Measurements from ENCODE around the gene ACADS. TPM values are rescaled to one million over a fixed set of nuclear protein-coding genes. Genes with fewer than 3 reads are reported as not detected.

ACADS gene
- total RNA-seq, 1 experiment from 2014 or later: 11.0 TPM

- CTCF ChIA-PET: interaction anchor here (1.4 to 4.9 kb wide), 2 partner anchors 30 to 96 kb away, joined by 3 to 34 read pairs; no protein-coding TSS in a partner anchor
- no peak for DNase-seq (ENCODE audit: low spot score)
- H3K27me3 Mint-ChIP-seq (ENCODE audit: low read depth): no peaks in the 10 kb centered on the region
- no peak overlapping the region for H3K27ac Mint-ChIP-seq
- no peak for TF ChIP-seq ELF4 (CRISPR knock-in tag; IDR thresholded peaks at IDR 0.05; ENCODE audit: low read depth)
- TF ChIP-seq ZBTB21 (CRISPR knock-in tag; IDR thresholded peaks at IDR 0.05; ENCODE audit: borderline replicate concordance): no peak
- no peak for TF ChIP-seq IRF2 (CRISPR knock-in tag; IDR thresholded peaks at IDR 0.05; ENCODE audit: borderline replicate concordance, low read depth)
- no peaks in the 10 kb centered on the region for H3K9me3 Mint-ChIP-seq
- POLR2A ChIA-PET: no interaction called here
- no peak for ATAC-seq
- H3K4me1 Mint-ChIP-seq: peaks cover 9% of the 10 kb centered on the region
- H3K36me3 Mint-ChIP-seq: no peaks in the 10 kb centered on the region
- H3K4me3 Mint-ChIP-seq: no peak overlapping the region
Measured at GRCh38 chr12:120678572-120678971, 47.1 kb upstream of the ACADS start.

- CTCF ChIA-PET: interaction anchor here (1.5 to 4.9 kb wide), 2 partner anchors 31 to 34 kb away, joined by 4 to 34 read pairs; no protein-coding TSS in a partner anchor
- POLR2A ChIA-PET: no interaction called here
- peak; percentile 79 for ATAC-seq
- no peaks in the 10 kb centered on the region for H3K9me3 Mint-ChIP-seq
- H3K27me3 Mint-ChIP-seq (ENCODE audit: low read depth): no peaks in the 10 kb centered on the region
- DNase-seq (ENCODE audit: low spot score): no peak
- no peak overlapping the region for H3K4me3 Mint-ChIP-seq
- H3K27ac Mint-ChIP-seq: peak overlapping the region; percentile 79
- H3K4me1 Mint-ChIP-seq: peaks cover 9% of the 10 kb centered on the region
- no peaks in the 10 kb centered on the region for H3K36me3 Mint-ChIP-seq
- no peak for TF ChIP-seq NFATC4 (CRISPR knock-in tag; IDR thresholded peaks at IDR 0.05)
- TF ChIP-seq ZNF423 (CRISPR knock-in tag; IDR thresholded peaks at IDR 0.05): no peak
- TF ChIP-seq USF1 (CRISPR knock-in tag; IDR thresholded peaks at IDR 0.05): no peak
- no peak for TF ChIP-seq ATF6 (CRISPR knock-in tag; IDR thresholded peaks at IDR 0.05)
- no peak for TF ChIP-seq HMGXB4 (CRISPR knock-in tag; IDR thresholded peaks at IDR 0.05)
- TF ChIP-seq E2F1 (CRISPR knock-in tag; IDR thresholded peaks at IDR 0.05): no peak
- no peak for TF ChIP-seq ZMAT4 (CRISPR knock-in tag; IDR thresholded peaks at IDR 0.05)
- TF ChIP-seq FOXP4 (CRISPR knock-in tag; IDR thresholded peaks at IDR 0.05): no peak
- TF ChIP-seq ZSCAN18 (CRISPR knock-in tag; IDR thresholded peaks at IDR 0.05): no peak
- TF ChIP-seq PRDM15 (CRISPR knock-in tag; IDR thresholded peaks at IDR 0.05): no peak
- no peak for TF ChIP-seq ZBTB43 (CRISPR knock-in tag; IDR thresholded peaks at IDR 0.05)
- no peak for TF ChIP-seq HMGA2 (CRISPR knock-in tag; IDR thresholded peaks at IDR 0.05)
- TF ChIP-seq CBFB (CRISPR knock-in tag; IDR thresholded peaks at IDR 0.05; ENCODE audit: low read depth): no peak
- no peak for TF ChIP-seq CDX4 (CRISPR knock-in tag; IDR thresholded peaks at IDR 0.05; ENCODE audit: borderline replicate concordance)
- TF ChIP-seq CREM (CRISPR knock-in tag; IDR thresholded peaks at IDR 0.05): no peak
Measured at GRCh38 chr12:120680165-120680738, 45.4 kb upstream of the ACADS start.

Data from WTC11 (cell line).